Naive thymus-derived CD8-positive, alpha-beta T cell (primary cell): ENCODE data around the gene DNAH11. TPM values are rescaled to one million over a fixed set of nuclear protein-coding genes. Genes with fewer than 3 reads are reported as not detected.
"Not testable (repeated sequence)": the region's sequence is repeated elsewhere in the genome, so short reads cannot be mapped to it uniquely, and the experiment has no call there.

Experiments used
- ATAC-seq, 2 donors: fragments of 150-1000 bp; cut with Tn5 transposase in 1 of 2; sonication (Bioruptor Pico), chemical (Tn5 transposase) in 1 of 2; 1 replicate in 1 of 2; 2 replicates in 1 of 2; pipeline ENCODE4 v1.10.0; 2021; ENCODE audit warnings: mild to moderate bottlenecking in 2 of 2, moderate library complexity in 2 of 2
- POLR2A ChIA-PET: fragments of 350-600 bp; sonication (Branson Sonifier 250); formaldehyde crosslinking; loops from one replicate; lab custom pipeline; 2021; ENCODE audit warnings: antibody characterized with exemption; lab: Charles Lee
- DNase-seq, 10 donors: peaks; one replicate each; pipeline versions ENCODE4 v3.0.0 to v3.0.0-alpha.2; 2020 to 2022
- H3K27ac Mint-ChIP-seq, 10 donors: one replicate each; pipeline ENCODE4 v1.8.0; 2020 to 2022; ENCODE audit warnings: mild to moderate bottlenecking in 10 of 10, mixed read lengths in 10 of 10, moderate library complexity in 4 of 10, inconsistent platforms in 1 of 10
- H3K27me3 Mint-ChIP-seq, 5 donors: one replicate each; pipeline ENCODE4 v1.8.0; 2021 to 2022; ENCODE audit warnings: mixed read lengths in 5 of 5
- H3K36me3 Mint-ChIP-seq, 3 donors: one replicate each; pipeline ENCODE4 v1.8.0; 2020 to 2022; ENCODE audit warnings: mixed read lengths in 3 of 3, mild to moderate bottlenecking in 2 of 3, inconsistent platforms in 1 of 3
- H3K4me1 Mint-ChIP-seq, 4 donors: one replicate each; pipeline ENCODE4 v1.8.0; 2021 to 2022; ENCODE audit warnings: mixed read lengths in 4 of 4
- H3K4me3 Mint-ChIP-seq, 10 donors: one replicate each; pipeline ENCODE4 v1.8.0; 2020 to 2022; ENCODE audit warnings: mild to moderate bottlenecking in 10 of 10, mixed read lengths in 10 of 10, moderate library complexity in 6 of 10, inconsistent platforms in 1 of 10
- H3K9me3 Mint-ChIP-seq, 9 donors: one replicate each; pipeline ENCODE4 v1.8.0; 2020 to 2022; ENCODE audit warnings: mixed read lengths in 9 of 9, mild to moderate bottlenecking in 3 of 9, inconsistent platforms in 1 of 9, moderate library complexity in 1 of 9
- polyA plus RNA-seq, 3 donors: library from polyadenylated mRNA; unstranded; fragments of 300-500 nt; fragmentation: Illumina TruSeq; gene quantifications; one replicate each; pipeline ENCODE4 v1.2.3, GENCODE V29; 2021
- total RNA-seq, 8 experiments: library from RNA in 2 of 8; stranded (reverse) in 2 of 8; gene quantifications; one replicate each; pipeline ENCODE4 v1.2.3 and lab custom pipeline; 2021 to 2026

The DNAH11 gene
- total and polyA plus RNA-seq, 5 experiments from 2014 or later, result 0.19 to 0.44 (median 0.23) TPM; not detected in 2

DNA sequence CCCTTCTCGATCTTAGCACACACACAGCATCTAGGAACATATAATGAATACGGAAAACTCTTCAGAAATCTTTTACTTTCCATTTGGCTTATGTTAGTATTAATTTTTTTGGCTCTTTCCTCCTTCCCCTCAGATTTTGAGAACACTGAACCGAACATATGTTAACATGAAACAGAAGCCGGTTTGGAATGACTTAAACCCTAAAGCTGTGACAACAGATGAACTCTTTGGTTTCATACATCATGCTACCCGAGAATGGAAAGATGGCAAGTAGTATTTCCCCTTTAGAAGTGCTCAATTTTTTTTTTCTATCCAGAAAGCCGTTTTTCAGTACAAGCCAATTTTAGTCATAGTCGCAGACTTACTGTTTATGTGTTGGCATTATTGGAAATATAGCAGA, 164.7 kb downstream of the DNAH11 start:
- POLR2A ChIA-PET, result no interaction called here
- DNase-seq (no peak), ATAC-seq (no peak)
- peaks cover 0 to 4% (median 0%) of the 10 kb centered on the region in 3 donors for H3K36me3 Mint-ChIP-seq
- no peaks in the 10 kb centered on the region for H3K4me1 Mint-ChIP-seq
- H3K27ac Mint-ChIP-seq, result no peak overlapping the region
- H3K4me3 Mint-ChIP-seq, result no peak overlapping the region
- peaks cover 0 to 5% (median 0%) of the 10 kb centered on the region in 9 donors for H3K9me3 Mint-ChIP-seq
- H3K27me3 Mint-ChIP-seq, result peaks cover 0 to 9% (median 3%) of the 10 kb centered on the region in 5 donors

DNA sequence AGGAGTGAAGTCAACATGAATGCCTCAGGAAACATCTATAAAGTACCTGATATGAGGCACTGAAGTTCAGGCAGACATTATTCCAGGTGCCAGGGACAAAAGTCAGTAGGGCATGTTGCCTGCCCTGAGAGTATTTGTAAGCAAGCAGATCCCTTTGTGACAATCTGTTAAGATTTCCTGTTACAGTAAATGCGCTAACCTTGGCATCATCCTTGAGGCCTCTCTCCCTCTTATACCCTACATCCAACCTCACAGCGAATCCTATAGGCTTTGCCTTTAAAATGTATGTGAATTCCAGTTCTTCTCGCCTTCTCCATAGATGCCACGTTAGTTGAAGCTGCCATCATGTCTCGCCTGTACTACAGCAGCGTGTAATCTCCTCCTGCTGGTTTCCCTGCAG, 165.3 kb downstream of the DNAH11 start:
- H3K4me3 Mint-ChIP-seq, result no peak overlapping the region
- no peak overlapping the region for H3K27ac Mint-ChIP-seq
- POLR2A ChIA-PET, result no interaction called here
- H3K4me1 Mint-ChIP-seq, result no peaks in the 10 kb centered on the region
- H3K36me3 Mint-ChIP-seq, result peaks cover 0 to 4% (median 0%) of the 10 kb centered on the region in 3 donors
- no peak for ATAC-seq
- peaks cover 0 to 11% (median 1%) of the 10 kb centered on the region in 5 donors for H3K27me3 Mint-ChIP-seq
- H3K9me3 Mint-ChIP-seq, result peaks cover 0 to 5% (median 0%) of the 10 kb centered on the region in 9 donors
- DNase-seq, result no peak

DNA sequence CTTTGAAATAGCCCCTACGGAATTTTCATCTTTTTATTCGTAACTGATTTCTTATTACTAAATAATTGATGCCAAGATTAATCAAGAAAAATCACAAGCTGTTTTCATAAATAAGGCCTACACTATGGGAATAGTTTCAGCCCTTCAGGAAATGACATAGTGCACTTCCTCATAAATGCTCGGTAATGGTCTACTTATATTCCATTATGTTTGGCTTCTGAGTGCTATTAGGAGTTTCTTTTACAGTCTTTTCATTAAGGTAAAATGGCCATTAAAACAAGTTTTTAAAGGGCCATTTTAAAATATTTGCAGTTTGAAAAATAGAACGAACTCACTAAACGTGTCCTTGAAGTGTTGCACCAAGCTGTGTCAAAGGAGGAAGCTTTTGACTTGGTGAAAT, 174.5 kb downstream of the DNAH11 start:
- H3K27ac Mint-ChIP-seq, result no peak overlapping the region
- DNase-seq (no peak), ATAC-seq (no peak)
- H3K36me3 Mint-ChIP-seq, result no peaks in the 10 kb centered on the region
- POLR2A ChIA-PET, result no interaction called here
- H3K9me3 Mint-ChIP-seq, result peaks cover 0 to under 1% (median 0%) of the 10 kb centered on the region in 9 donors
- H3K4me3 Mint-ChIP-seq, result no peak overlapping the region
- H3K4me1 Mint-ChIP-seq, result peaks cover 0 to 3% (median 0%) of the 10 kb centered on the region in 4 donors
- H3K27me3 Mint-ChIP-seq, result peaks cover 0 to 12% (median 5%) of the 10 kb centered on the region in 5 donors

DNA sequence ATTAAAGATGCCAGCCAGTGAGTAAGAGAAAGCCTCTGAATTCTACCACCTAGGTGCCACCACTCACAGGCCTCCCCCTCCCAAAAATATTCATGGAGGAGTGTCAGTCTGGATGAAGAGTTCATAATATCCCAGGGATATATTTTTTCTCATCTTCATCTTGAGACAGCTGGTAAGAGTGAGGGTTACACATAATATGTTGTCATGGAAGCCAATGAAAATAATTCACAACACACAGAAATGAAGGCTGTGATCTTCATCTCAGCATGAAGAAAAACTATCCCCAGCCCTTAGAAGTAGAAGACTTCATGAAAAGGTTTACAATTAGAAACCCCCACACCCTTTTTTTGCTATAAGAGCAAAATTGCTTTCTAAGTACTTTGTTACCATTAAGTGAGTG, 175.6 kb downstream of the DNAH11 start:
- no peak overlapping the region for H3K4me3 Mint-ChIP-seq
- POLR2A ChIA-PET, result no interaction called here
- ATAC-seq (no peak), DNase-seq (no peak)
- peaks cover 0 to 6% (median 2%) of the 10 kb centered on the region in 5 donors for H3K27me3 Mint-ChIP-seq
- no peaks in the 10 kb centered on the region for H3K36me3 Mint-ChIP-seq
- no peak overlapping the region for H3K27ac Mint-ChIP-seq
- peaks cover 0 to 2% (median 0%) of the 10 kb centered on the region in 4 donors for H3K4me1 Mint-ChIP-seq
- no peaks in the 10 kb centered on the region for H3K9me3 Mint-ChIP-seq

DNA sequence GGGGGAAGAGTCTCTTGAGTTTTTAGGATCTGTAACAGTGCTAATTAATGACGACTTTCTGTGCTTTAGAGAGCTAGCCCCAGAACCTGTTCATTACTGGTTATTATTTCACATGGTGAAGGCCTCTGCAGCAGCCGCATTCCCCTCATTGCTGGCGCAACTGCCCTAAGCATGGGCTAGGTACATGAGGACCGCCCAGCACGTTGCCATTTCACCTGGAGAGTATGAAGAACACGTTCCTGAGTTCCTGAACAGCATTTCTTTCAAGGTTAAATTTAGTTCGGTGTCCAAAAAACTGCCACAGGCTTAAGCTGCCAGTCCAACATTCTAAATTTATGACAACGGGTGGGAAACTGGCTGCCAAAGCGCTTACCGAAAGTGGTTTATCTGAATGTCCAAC, 177.0 kb downstream of the DNAH11 start:
- Mint-ChIP-seq H3K36me3 (no peaks in the 10 kb centered on the region), H3K27ac (no peak overlapping the region), H3K4me3 (no peak overlapping the region), H3K27me3 (no peaks in the 10 kb centered on the region), H3K9me3 (no peaks in the 10 kb centered on the region), H3K4me1 (no peaks in the 10 kb centered on the region)
- POLR2A ChIA-PET, result no interaction called here
- no peak for DNase-seq
- ATAC-seq, result no peak

DNA sequence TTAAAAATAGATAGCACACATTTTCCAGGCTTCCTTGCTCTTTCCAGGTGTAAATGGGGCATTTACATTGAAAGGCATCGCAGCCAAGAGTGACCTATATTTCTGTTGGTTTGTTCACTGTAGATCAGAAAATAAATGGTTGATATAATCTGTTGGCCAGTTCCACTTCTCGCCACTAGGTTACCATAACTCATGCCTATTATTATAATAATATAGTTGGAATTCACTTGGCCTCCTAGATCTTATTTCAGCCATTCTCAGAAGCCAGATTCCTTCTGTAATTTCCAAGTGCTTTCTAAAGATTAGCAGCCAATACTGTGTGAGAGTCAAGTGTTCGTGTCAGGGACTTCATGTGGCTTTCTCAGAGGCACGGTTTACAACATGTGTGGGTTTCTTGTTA, 179.5 kb downstream of the DNAH11 start:
- Mint-ChIP-seq H3K4me3 (no peak overlapping the region), H3K4me1 (no peaks in the 10 kb centered on the region), H3K36me3 (no peaks in the 10 kb centered on the region), H3K27ac (no peak overlapping the region), H3K27me3 (no peaks in the 10 kb centered on the region), H3K9me3 (no peaks in the 10 kb centered on the region)
- POLR2A ChIA-PET, result no interaction called here
- DNase-seq (no peak), ATAC-seq (no peak)

DNA sequence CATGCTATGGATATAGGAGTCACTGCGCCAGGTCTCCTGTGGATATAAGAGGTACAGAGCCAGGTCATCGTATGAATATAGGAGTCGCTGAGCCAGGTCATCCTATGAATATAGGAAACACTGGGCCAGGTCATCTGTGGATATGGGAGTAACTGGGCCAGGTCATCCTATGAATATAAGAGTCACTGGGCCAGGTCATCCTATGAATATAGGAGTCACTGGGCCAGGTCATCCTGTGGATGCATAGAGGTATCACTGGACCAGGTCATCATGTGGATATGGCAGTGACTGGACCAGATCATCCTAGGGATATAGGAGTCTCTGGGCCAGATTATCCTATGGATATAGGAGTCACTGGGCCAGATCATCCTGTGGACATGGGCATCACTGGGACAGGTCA, 181.7 kb downstream of the DNAH11 start:
- Mint-ChIP-seq H3K4me1 (no peaks in the 10 kb centered on the region), H3K27ac (peak overlapping the region in 1 of 10 donors; percentile 79), H3K36me3 (no peaks in the 10 kb centered on the region), H3K9me3 (no peaks in the 10 kb centered on the region), H3K4me3 (no peak overlapping the region), H3K27me3 (no peaks in the 10 kb centered on the region)
- no peak for ATAC-seq
- DNase-seq, result no peak
- POLR2A ChIA-PET, result no interaction called here

DNA sequence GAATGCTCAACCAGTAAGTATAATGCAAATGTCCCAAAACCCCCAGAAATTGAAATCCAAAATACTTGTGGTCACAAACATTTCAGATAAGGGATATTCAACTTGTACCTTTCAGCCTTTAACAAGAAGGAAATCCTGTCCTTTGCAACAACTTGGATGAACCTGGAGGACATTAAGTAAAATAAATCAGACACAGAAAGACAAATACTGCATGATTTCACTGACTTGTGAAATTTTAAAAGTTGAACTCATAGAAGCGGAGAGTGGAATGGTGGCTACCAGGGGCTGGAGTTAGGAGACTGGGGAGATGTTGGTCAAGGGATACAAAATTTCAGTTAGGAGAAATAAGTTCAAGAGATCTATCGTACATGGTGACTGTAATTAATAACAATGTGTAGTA, 187.6 kb downstream of the DNAH11 start:
- DNase-seq, result no peak
- no peak for ATAC-seq
- Mint-ChIP-seq H3K4me3 (no peak overlapping the region), H3K27me3 (no peaks in the 10 kb centered on the region), H3K36me3 (no peaks in the 10 kb centered on the region), H3K27ac (no peak overlapping the region), H3K4me1 (no peaks in the 10 kb centered on the region), H3K9me3 (no peaks in the 10 kb centered on the region)
- POLR2A ChIA-PET, result no interaction called here

DNA sequence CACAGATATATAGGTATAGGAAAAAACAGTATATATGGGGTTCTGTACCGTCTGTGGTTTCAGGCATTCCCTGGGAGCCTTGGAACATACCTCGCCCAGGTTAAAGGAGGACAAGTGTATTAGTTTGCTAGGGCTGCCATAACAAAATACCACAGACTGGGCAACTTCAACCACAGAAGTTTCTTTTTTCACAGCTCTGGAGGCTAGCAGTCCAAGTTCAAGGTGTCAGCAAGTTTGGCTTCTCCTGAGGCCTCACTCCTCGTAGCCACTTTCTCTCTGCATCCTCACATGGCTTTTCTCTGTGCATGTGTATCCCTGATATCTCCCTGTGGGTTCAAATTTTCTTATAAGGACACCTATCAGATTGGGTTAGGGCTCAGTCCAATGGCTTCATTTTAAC, 189.1 kb downstream of the DNAH11 start:
- no peaks in the 10 kb centered on the region for H3K27me3 Mint-ChIP-seq
- H3K4me3 Mint-ChIP-seq, result no peak overlapping the region
- no peaks in the 10 kb centered on the region for H3K4me1 Mint-ChIP-seq
- POLR2A ChIA-PET, result no interaction called here
- H3K27ac Mint-ChIP-seq, result no peak overlapping the region
- DNase-seq (no peak), ATAC-seq (no peak)
- no peaks in the 10 kb centered on the region for H3K9me3 Mint-ChIP-seq
- H3K36me3 Mint-ChIP-seq, result no peaks in the 10 kb centered on the region

DNA sequence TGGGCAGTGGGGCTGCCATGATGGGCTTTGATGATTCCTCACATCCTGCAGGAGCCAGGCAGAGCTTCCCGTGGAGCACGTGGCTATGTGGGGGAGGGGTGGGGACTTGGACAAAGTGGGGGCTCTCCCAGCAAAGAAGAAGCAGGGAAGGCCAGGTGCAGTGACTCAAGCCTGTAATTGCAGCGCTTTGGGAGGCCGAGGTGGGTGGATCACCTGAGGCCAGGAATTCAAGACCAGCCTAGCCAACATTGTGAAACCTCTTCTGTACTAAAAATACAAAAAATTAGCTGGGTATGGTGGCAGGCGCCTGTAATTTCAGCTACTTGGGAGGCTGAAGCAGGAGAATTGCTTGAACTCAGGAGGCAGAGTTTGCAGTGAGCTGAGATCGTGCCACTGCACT, 190.1 kb downstream of the DNAH11 start:
- H3K27me3 Mint-ChIP-seq, H3K4me3 Mint-ChIP-seq, H3K9me3 Mint-ChIP-seq, H3K36me3 Mint-ChIP-seq, H3K4me1 Mint-ChIP-seq, DNase-seq, POLR2A ChIA-PET, ATAC-seq, H3K27ac Mint-ChIP-seq: not testable (repeated sequence)

DNA sequence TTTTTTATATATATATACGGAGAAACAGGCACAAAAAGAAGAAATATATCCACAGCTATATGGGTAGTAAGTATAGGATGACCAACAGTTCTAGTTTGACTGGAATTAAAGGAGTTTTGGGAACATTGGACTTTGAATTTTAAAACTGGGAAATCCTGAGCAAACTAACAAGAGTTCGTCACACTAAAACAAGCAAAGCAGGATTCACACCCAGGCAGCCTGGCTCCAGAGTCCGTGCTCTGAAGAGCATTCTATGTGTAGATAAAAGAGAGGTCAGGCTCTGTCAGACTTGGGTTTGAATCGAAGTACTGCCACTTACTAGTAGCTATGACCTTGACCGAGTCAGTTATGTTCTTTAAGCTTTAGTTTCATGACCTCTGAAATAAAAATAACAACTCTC, 191.0 kb downstream of the DNAH11 start:
- H3K4me3 Mint-ChIP-seq, result no peak overlapping the region
- H3K4me1 Mint-ChIP-seq, result no peaks in the 10 kb centered on the region
- H3K36me3 Mint-ChIP-seq, result no peaks in the 10 kb centered on the region
- DNase-seq (no peak), ATAC-seq (no peak)
- H3K9me3 Mint-ChIP-seq, result no peaks in the 10 kb centered on the region
- H3K27ac Mint-ChIP-seq, result no peak overlapping the region
- POLR2A ChIA-PET, result no interaction called here
- H3K27me3 Mint-ChIP-seq, result no peaks in the 10 kb centered on the region

DNA sequence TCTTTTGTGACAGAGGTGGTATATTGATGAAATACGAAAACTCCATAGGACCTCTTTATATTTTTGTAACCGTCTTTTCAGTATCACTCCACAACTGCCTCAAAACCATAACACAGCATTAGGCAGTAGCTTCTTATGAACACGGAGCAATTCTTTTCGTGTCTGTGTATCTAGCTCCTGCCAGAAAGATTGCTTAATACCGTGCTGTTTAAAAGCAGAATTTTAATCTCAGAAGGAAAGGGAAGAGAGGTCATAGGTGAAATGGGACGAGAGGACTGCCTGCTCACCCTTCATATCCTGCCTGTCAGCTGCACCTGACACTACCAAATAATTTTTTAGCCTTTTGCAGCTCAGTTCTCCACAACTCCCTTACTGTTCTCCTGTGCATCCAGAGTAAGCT, 200.7 kb downstream of the DNAH11 start:
- no peaks in the 10 kb centered on the region for H3K9me3 Mint-ChIP-seq
- H3K27me3 Mint-ChIP-seq, result peaks cover 0 to 2% (median 0%) of the 10 kb centered on the region in 5 donors
- no peak overlapping the region for H3K4me3 Mint-ChIP-seq
- ATAC-seq, result no peak
- no peak overlapping the region for H3K27ac Mint-ChIP-seq
- H3K4me1 Mint-ChIP-seq, result no peaks in the 10 kb centered on the region
- POLR2A ChIA-PET, result no interaction called here
- H3K36me3 Mint-ChIP-seq, result no peaks in the 10 kb centered on the region
- no peak for DNase-seq

DNA sequence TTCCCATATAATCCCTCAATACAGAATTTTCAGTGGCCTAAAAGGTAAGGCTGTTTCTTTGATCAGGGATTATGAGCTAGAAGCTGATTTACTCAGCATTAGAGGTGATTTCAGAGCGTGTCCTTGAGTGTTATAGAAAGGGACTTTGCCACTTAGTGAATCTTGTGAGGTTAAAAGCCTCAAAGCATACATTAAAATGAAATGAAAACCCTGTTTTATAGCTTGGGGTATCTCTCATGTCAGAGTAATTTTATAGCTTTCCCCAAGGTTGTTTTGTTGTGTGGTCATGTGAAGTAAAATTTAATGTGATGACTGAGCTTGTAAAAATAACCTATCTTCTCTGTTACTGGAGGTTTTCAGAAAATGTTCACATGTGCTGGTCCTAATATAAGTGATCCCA, 204.1 kb downstream of the DNAH11 start:
- DNase-seq (no peak), ATAC-seq (no peak)
- Mint-ChIP-seq H3K9me3 (no peaks in the 10 kb centered on the region), H3K36me3 (no peaks in the 10 kb centered on the region), H3K4me3 (no peak overlapping the region), H3K27me3 (no peaks in the 10 kb centered on the region), H3K4me1 (no peaks in the 10 kb centered on the region), H3K27ac (no peak overlapping the region)
- POLR2A ChIA-PET, result no interaction called here

DNA sequence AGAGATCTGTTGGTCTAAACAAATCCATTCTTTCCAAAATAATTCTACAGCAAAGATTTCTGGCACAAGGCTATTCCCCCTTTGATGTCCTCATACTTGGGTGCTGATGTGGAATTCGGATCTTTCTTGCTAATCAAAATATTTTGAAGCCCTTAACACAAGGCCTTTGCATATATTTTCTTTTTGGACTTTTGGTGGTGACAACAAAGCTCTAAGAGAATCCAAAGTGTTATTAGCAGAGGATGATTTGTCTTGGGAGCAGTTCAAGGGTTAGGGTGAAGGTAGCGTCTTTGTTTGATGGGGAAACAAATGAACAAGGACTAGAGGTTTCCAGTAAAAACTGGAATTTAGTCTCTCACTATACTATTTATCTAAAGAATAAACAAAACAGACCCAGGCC, 205.0 kb downstream of the DNAH11 start:
- H3K9me3 Mint-ChIP-seq, result no peaks in the 10 kb centered on the region
- ATAC-seq (no peak), DNase-seq (no peak)
- H3K36me3 Mint-ChIP-seq, result no peaks in the 10 kb centered on the region
- H3K4me1 Mint-ChIP-seq, result no peaks in the 10 kb centered on the region
- POLR2A ChIA-PET, result no interaction called here
- no peak overlapping the region for H3K27ac Mint-ChIP-seq
- H3K27me3 Mint-ChIP-seq, result peaks cover 0 to 1% (median 0%) of the 10 kb centered on the region in 5 donors
- no peak overlapping the region for H3K4me3 Mint-ChIP-seq
